SIG-M5 treated with dmso at 0.1 percent for 504 hours (cell line): ENCODE measurements around the gene DOK7.

Source experiments
- DNase-seq: peaks from one replicate; lab custom pipeline; 2025; ENCODE audit not compliant: unreplicated experiment; lab: John Stamatoyannopoulos, UW

The DOK7 gene

GRCh38 chr4:3518511-3518880, 55.4 kb downstream of the DOK7 start:
- DNase-seq = no peak

GRCh38 chr4:3518941-3519340, 55.8 kb downstream of the DOK7 start:
- DNase-seq = no peak

- no peak for DNase-seq
These were observed 56.6 kb downstream of the DOK7 start for GRCh38 chr4:3519468-3520264.

GRCh38 chr4:3520276-3520675, 57.2 kb downstream of the DOK7 start:
- no peak for DNase-seq

- DNase-seq = no peak
These were observed 57.9 kb downstream of the DOK7 start for GRCh38 chr4:3520796-3521600.

GRCh38 chr4:3521621-3522325, 58.7 kb downstream of the DOK7 start:
- no peak for DNase-seq

- DNase-seq = no peak
These were observed 59.2 kb downstream of the DOK7 start for GRCh38 chr4:3522326-3522640.

- no peak for DNase-seq
These were observed 59.5 kb downstream of the DOK7 start for GRCh38 chr4:3522651-3523050.

- no peak for DNase-seq
These were observed 60.1 kb downstream of the DOK7 start for GRCh38 chr4:3523146-3523627.

- no peak for DNase-seq
These were observed 60.6 kb downstream of the DOK7 start for GRCh38 chr4:3523628-3524221.

GRCh38 chr4:3524349-3524748, 61.2 kb downstream of the DOK7 start:
- DNase-seq = no peak

- no peak for DNase-seq
These were observed 61.8 kb downstream of the DOK7 start for GRCh38 chr4:3524920-3525319.

GRCh38 chr4:3525532-3526430, 62.7 kb downstream of the DOK7 start:
- DNase-seq = no peak

- no peak for DNase-seq
These were observed 63.4 kb downstream of the DOK7 start for GRCh38 chr4:3526456-3526855.

GRCh38 chr4:3527101-3527913, 64.2 kb downstream of the DOK7 start:
- no peak for DNase-seq

- no peak for DNase-seq
These were observed 65.1 kb downstream of the DOK7 start for GRCh38 chr4:3527914-3528876.

- DNase-seq = peak; percentile 91
These were observed 66.3 kb downstream of the DOK7 start for GRCh38 chr4:3529363-3529762.

GRCh38 chr4:3530051-3530450, 66.9 kb downstream of the DOK7 start:
- no peak for DNase-seq
